Middle frontal gyrus (tissue), 1 donor: ENCODE results near the gene RAPGEF5.

Experiments
- DNase-seq: peaks from one replicate; pipeline ENCODE4 v3.0.0-alpha.2; 2015; ENCODE audit warnings: low spot score; ENCODE audit errors: extremely low spot score

RAPGEF5 gene

GRCh38 chr7:22380333-22380732 lies 23.4 kb upstream of the RAPGEF5 start:
- no peak for DNase-seq

DNA sequence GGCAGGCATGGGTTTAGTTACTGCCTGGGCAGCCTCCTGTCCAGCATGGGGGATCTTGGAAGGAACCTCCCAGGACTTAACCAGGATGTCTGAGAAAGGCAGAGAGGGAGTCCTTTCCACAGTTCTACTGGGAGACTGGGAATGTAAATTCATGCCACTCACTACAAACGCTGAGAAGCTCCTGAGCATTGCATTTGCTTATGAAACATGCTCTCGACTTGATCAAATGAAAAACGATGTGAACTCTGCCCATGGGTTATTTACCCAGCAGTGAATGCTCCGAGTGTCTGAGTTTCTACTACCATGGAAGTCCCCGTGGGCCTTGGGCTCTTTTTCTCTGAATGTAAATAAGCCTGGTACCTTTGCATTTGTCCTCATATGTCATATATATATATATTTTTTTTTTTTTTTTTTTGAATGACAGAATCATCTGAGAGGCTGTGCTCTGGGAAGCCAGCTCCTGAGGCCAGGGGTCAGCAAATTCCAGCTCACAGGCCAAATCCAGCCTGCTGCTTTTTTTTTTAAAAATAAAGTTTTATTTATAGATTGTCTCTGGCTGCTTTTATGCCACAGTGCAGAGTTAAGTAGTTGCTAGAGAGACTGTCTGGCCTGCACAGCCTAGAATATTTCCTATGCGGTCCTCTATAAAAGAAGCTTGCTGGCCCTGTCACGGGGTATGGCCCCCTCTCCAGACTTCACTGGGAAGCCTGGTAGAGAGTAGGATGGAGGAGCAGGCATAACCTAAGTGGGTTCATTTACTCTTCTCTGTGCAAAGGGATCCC lies 21.4 kb upstream of the RAPGEF5 start:
- no peak for DNase-seq

GRCh38 chr7:22377703-22378102 lies 20.7 kb upstream of the RAPGEF5 start:
- DNase-seq: no peak

- no peak for DNase-seq
These were observed 18.6 kb upstream of the RAPGEF5 start for GRCh38 chr7:22375359-22376048.

DNA sequence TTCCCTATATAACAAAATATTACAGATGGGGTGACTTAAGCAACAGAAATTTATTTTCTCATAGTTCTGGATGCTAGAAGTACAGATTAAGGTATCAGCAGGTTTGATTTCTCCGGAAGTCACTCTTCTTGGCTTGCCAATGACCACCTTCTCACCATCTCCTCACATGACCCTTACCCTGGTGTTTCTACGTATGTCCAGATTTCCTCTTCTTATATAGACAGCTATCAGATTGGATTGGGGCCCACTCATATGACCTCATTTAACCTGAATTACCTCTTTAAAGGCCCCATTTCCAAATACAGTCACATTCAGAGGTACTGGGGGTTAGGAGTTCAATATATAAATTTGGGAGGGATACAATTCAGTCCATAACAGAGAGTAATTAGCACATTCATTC lies 17.0 kb upstream of the RAPGEF5 start:
- no peak for DNase-seq

GRCh38 chr7:22373388-22373787 lies 16.4 kb upstream of the RAPGEF5 start:
- DNase-seq: no peak

GRCh38 chr7:22372863-22373262 lies 15.9 kb upstream of the RAPGEF5 start:
- DNase-seq: no peak

DNA sequence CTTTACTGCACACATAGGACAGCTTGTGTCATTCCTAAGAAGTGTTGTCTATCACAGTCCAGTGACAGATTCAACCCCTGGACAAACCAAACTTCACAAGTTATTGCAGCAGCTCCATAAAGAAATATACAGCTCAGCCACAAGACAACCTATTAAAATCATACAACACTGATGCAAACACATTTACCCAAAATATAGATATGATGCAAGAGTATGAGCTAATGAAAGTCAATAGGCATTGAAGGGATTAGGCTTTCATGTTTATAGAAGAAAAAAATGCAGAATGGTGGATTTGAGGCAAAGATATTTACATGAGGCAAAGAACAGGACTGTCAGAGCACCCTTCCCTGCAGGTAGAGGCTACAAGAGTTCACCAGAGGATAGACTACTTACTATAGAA lies 14.9 kb upstream of the RAPGEF5 start:
- DNase-seq: no peak

GRCh38 chr7:22364900-22365299 lies 7.9 kb upstream of the RAPGEF5 start:
- peak; percentile 47 for DNase-seq

DNA sequence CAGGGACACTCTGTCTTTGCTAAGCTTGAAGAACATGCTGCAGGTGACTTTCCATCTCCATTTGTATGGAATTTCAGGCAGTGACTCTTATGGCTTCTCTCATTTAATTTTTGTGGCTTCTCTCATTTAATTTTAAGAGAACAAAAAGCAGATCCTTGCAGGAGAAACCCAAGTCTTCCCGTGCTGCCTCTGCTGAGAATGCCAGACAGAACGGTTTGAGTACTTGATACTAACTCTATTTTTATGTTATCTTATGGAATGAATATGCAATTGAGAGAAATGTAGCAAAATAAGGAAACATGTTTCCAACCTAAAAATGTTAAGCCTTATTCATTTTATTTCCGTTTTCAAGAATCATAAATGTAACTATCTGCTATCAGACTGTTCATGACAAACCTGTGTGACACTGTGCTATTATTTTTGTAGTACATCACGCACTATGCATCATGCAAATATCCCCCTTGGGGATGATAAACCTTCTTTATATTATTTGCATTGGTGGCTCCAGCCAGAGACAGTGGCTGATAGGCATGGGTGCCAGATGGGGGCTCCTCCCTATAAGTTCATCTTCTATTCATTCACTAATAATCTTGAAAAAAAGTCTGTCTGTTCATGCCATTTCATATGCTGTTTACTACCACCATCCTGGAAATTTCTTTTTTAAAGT lies 6.9 kb upstream of the RAPGEF5 start:
- no peak for DNase-seq

DNA sequence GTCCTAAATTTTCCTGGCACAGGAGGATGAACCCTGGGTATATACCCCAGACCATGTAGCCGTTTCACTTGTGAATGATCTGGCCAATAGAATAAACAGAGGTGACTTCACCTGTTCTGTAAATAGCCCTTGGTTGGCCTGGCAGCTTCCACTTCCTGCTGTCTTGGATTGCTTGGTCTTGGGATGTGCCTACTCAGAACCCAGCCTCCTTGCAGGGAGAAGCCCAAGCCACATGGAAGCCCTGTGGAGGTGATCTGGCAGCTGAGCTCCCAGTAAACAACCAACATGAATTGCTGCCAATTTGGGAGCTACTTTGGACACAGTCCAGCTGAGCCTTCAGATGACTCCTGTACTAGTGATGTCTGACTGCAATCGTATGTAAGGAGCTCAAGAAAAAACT lies 4.8 kb upstream of the RAPGEF5 start:
- DNase-seq: no peak

- DNase-seq: no peak
These were observed 4.4 kb upstream of the RAPGEF5 start for GRCh38 chr7:22361320-22361719.

- no peak for DNase-seq
These were observed 2.1 kb upstream of the RAPGEF5 start for GRCh38 chr7:22358820-22359697.

DNA sequence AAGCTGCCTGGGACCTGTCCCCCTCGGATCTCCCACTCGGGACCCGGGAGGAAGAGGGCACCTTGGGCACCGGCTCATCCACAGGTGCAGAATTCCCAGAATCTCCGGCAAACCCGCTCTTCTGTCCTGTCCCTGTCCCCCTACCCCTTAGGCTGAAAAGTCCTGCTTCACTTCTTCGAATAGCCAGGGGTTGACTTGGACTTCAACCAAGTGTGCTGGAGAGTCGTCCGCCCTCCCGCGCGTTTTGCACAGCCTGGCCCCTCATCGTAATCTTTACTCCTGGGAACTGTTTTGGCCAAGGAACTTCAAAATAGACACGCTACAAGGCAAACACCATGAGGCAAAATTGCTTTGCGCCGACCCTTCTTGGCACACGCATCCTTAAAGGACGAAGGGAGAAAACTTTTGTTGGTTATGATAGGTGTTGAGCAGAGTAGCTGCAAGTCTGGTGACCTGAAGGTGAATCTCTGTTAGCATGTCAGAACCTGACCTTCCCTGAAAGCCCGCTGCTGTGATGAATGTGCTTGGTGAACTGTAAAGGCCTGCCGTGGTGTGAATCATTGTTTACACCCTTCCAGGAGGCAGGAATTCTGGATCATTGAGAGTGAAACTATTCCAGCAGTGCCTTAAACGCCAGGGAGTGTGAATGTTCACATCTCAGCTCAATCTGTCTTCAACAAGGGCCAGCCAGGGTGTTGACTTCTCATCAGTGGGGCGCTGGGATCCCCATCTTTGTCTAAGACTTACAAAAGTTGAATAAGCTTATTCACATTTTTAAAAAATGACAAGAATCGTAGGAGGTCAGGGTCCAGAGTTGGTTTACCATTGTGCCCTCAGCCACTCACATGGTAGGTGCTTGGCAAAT lies 589 bp upstream of the RAPGEF5 start:
- no peak for DNase-seq

- no peak for DNase-seq
These were observed 803 bp downstream of the RAPGEF5 start for GRCh38 chr7:22356010-22356691.

GRCh38 chr7:22355620-22356009 lies 1.3 kb downstream of the RAPGEF5 start:
- DNase-seq: no peak

- DNase-seq: no peak
These were observed 2.5 kb downstream of the RAPGEF5 start for GRCh38 chr7:22354462-22354861.

- no peak for DNase-seq
These were observed 4.1 kb downstream of the RAPGEF5 start for GRCh38 chr7:22352887-22353286.

DNA sequence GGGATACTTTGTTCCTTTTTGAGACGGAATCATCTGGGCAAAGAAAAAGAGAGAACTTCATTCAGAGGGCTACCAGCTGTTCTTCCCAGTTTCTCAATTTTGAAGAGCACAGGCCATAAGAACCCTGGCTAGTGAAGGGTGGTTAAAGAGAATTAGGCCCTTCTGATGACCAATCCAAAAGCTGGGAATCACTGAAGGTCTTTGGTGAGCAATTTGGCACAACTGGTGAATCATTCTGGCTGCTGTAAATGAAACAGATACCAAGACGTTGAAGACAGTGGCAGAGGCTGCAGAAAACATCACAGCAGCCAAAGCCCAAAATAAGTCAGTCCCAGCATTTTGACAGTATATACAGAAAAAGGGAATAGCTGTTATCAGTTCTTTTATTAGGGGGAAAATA lies 5.1 kb downstream of the RAPGEF5 start:
- no peak for DNase-seq

DNA sequence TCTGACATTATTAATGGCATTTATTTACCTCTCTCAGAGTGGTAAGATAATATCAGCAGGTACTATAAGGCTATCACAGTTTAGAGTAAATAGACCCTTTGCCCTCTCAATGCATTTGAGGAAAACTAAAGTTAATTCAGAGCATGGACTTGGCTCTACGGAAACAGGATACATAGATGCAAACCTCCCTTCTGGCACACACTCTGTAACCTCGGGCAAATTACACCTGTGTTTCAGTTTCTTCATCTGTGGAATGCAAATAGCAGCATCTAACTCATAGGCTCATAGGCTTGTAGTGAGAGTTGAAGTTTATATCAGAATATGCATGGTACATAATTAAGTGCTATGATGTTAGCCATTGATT lies 5.6 kb downstream of the RAPGEF5 start:
- DNase-seq: no peak
